ENCODE results near the gene CTBP2. TPM values are rescaled to one million over a fixed set of nuclear protein-coding genes. Genes with fewer than 3 reads are reported as not detected.

CTBP2 gene
- total RNA-seq, 1 experiment from 2014 or later: 78.7 TPM

DNA sequence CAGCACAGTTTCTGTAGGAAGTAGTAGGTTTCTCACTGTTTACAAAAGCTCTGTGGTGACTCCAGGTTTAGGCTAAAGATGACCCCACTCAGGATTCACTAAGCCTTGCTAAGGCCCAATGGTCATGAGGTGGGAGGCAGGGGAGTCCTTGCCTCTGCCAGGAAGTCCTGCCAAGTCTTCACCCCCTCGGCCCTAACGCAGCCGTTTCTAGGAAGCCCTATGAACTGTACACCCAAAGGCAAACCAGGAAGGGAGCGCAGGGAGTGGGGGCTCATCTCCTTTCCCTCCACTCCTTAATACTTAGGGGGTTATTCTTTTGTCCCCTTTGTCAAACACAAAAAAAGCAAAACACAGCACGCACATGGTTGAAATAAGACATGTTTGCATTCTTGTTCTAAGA, 64.6 kb downstream of the CTBP2 start:
- Mint-ChIP-seq H3K36me3 (ENCODE audit: insufficient read depth, unreplicated experiment) (peaks cover 28% of the 10 kb centered on the region), H3K4me1 (ENCODE audit: low read depth, unreplicated experiment) (no peaks in the 10 kb centered on the region), H3K4me3 (ENCODE audit: low read depth, unreplicated experiment) (no peak overlapping the region), H3K27ac (ENCODE audit: unreplicated experiment) (no peak overlapping the region), H3K9me3 (ENCODE audit: low read depth, unreplicated experiment) (no peaks in the 10 kb centered on the region), H3K27me3 (ENCODE audit: unreplicated experiment) (no peaks in the 10 kb centered on the region)
- CTCF ChIA-PET: no interaction called here
- intact Hi-C loops (cut with micrococcal nuclease; ENCODE audit: unreplicated experiment): no loop called here
- TF ChIP-seq, protein P1, sequence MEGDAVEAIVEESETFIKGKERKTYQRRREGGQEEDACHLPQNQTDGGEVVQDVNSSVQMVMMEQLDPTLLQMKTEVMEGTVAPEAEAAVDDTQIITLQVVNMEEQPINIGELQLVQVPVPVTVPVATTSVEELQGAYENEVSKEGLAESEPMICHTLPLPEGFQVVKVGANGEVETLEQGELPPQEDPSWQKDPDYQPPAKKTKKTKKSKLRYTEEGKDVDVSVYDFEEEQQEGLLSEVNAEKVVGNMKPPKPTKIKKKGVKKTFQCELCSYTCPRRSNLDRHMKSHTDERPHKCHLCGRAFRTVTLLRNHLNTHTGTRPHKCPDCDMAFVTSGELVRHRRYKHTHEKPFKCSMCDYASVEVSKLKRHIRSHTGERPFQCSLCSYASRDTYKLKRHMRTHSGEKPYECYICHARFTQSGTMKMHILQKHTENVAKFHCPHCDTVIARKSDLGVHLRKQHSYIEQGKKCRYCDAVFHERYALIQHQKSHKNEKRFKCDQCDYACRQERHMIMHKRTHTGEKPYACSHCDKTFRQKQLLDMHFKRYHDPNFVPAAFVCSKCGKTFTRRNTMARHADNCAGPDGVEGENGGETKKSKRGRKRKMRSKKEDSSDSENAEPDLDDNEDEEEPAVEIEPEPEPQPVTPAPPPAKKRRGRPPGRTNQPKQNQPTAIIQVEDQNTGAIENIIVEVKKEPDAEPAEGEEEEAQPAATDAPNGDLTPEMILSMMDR (IDR thresholded peaks at IDR 0.05; ENCODE audit: unreplicated experiment): no peak
- DNase-seq: no peak
- BruUV-seq (replicated peaks): no TSS peak

DNA sequence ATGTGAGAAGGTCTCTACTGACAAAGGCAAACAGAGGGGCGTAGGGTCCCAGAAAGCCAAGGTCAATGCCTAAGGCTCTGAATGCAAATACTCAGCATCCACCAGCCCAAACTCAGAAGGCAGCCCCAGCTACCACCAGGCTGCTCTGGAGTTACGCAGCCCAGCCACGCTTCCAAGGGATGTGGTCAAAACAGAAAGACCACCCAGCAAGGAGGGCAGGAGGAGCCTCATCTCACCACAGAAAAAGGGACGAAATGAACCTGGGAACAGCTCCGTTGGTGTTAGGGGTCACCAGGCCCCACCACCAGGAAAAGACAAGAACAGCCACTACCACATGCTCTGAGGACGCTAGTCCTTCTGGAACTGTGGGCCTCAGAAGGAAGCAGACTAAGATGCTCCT, 65.1 kb downstream of the CTBP2 start:
- no peaks in the 10 kb centered on the region for H3K9me3 Mint-ChIP-seq (ENCODE audit: low read depth, unreplicated experiment)
- TF ChIP-seq, protein P1 (IDR thresholded peaks at IDR 0.05; ENCODE audit: unreplicated experiment): no peak
- CTCF ChIA-PET: no interaction called here
- no peak overlapping the region for H3K4me3 Mint-ChIP-seq (ENCODE audit: low read depth, unreplicated experiment)
- H3K27ac Mint-ChIP-seq (ENCODE audit: unreplicated experiment): no peak overlapping the region
- peaks cover 25% of the 10 kb centered on the region for H3K36me3 Mint-ChIP-seq (ENCODE audit: insufficient read depth, unreplicated experiment)
- BruUV-seq (replicated peaks): no TSS peak
- DNase-seq: no peak
- no peaks in the 10 kb centered on the region for H3K4me1 Mint-ChIP-seq (ENCODE audit: low read depth, unreplicated experiment)
- H3K27me3 Mint-ChIP-seq (ENCODE audit: unreplicated experiment): no peaks in the 10 kb centered on the region
- intact Hi-C loops (cut with micrococcal nuclease; ENCODE audit: unreplicated experiment): no loop called here

DNA sequence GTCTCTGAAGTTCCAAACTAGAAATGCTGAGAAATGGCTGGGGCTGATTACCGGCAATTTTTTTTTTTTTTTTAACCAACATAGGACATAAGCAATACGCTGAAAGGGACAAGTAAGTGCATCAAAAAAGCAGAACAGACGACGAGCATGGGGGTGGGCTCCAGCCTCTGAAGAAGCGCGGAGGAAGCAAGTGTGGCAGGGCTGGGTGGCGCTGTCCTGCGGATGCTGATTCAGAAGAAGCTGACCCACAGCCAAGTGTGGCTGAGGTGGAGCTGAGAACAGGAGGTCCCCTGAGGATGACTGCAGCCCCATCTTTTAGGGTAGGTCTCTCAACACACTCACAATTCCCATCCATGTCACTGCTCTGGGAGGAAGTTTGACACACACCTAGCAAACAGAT, 65.6 kb downstream of the CTBP2 start:
- Mint-ChIP-seq H3K27ac (ENCODE audit: unreplicated experiment) (no peak overlapping the region), H3K4me3 (ENCODE audit: low read depth, unreplicated experiment) (no peak overlapping the region), H3K36me3 (ENCODE audit: insufficient read depth, unreplicated experiment) (peaks cover 21% of the 10 kb centered on the region), H3K27me3 (ENCODE audit: unreplicated experiment) (no peaks in the 10 kb centered on the region), H3K4me1 (ENCODE audit: low read depth, unreplicated experiment) (no peaks in the 10 kb centered on the region), H3K9me3 (ENCODE audit: low read depth, unreplicated experiment) (no peaks in the 10 kb centered on the region)
- CTCF ChIA-PET: no interaction called here
- intact Hi-C loops (cut with micrococcal nuclease; ENCODE audit: unreplicated experiment): no loop called here
- no TSS peak for BruUV-seq (replicated peaks)
- TF ChIP-seq, protein P1 (IDR thresholded peaks at IDR 0.05; ENCODE audit: unreplicated experiment): no peak
- DNase-seq: no peak

DNA sequence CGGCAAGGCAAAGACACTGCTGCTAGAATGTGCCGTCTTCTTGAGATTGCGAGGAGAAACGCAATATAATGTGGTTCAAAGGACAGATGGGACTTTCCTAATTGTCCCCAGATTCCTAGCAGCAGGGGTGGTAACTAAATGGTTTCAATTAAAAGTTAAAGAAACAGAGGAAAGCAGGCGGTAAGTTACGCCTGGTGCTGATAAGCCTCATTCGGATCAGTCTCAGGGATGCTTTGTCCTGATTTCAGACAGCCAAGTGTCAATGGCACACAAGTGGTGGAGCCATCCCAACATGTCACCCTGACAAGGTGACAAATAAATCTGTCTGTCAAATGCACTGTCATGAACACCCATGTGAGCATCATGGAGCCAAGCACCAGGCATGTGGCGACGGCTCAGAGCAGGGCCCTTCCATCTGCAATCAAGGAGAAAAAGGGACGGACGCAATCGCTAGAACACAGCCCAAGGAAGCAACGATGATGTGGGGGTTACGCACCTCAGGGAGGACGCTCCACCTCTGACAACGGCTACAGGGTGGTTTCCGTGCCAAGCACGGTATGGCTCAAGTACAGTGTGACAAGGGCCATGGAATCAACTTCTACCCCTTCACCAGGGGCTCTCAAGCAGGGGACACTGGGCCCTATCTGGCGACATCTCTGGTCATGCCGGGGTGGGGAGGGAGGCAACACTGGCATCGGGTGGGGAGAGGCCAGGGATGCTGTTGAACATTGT, 66.2 kb downstream of the CTBP2 start:
- DNase-seq: no peak
- intact Hi-C loops (cut with micrococcal nuclease; ENCODE audit: unreplicated experiment): no loop called here
- H3K4me3 Mint-ChIP-seq (ENCODE audit: low read depth, unreplicated experiment): no peak overlapping the region
- no TSS peak for BruUV-seq (replicated peaks)
- H3K9me3 Mint-ChIP-seq (ENCODE audit: low read depth, unreplicated experiment): no peaks in the 10 kb centered on the region
- TF ChIP-seq, protein P1 (IDR thresholded peaks at IDR 0.05; ENCODE audit: unreplicated experiment): no peak
- H3K27ac Mint-ChIP-seq (ENCODE audit: unreplicated experiment): no peak overlapping the region
- H3K27me3 Mint-ChIP-seq (ENCODE audit: unreplicated experiment): no peaks in the 10 kb centered on the region
- H3K4me1 Mint-ChIP-seq (ENCODE audit: low read depth, unreplicated experiment): no peaks in the 10 kb centered on the region
- CTCF ChIA-PET: no interaction called here
- H3K36me3 Mint-ChIP-seq (ENCODE audit: insufficient read depth, unreplicated experiment): peaks cover 17% of the 10 kb centered on the region

All from Calu3 (cell line).